K562 (cell line): ENCODE measurements around the gene LAMA3. TPM values are rescaled to one million over a fixed set of nuclear protein-coding genes. Genes with fewer than 3 reads are reported as not detected.

ENCODE experiments used
- ATAC-seq: fragments of 200-7000 bp; cut with Tn5 transposase; 3 replicates; pipeline ENCODE4 v1.9.1; 2020; ENCODE audit warnings: moderate library complexity
- BruUV-seq: library from RNA; stranded (reverse); fragments of 400-500 nt; replicated peaks from 2 replicates; lab custom pipeline; 2021; lab: Mats Ljungman, UMichigan
- CTCF ChIA-PET: fragments of 300-600 bp; formaldehyde crosslinking; extraction: SDS; loops from one replicate; lab custom pipeline; 2021; ENCODE audit warnings: low intra/inter-chr PET ratio; lab: Yijun Ruan, JAX
- POLR2A ChIA-PET: fragments of 300-600, 350-650 bp; sonication (Branson Sonifier 250); formaldehyde crosslinking; extraction: SDS; loops from one replicate; lab custom pipeline; 2021; ENCODE audit warnings: antibody characterized with exemption, inconsistent platforms; lab: Yijun Ruan, JAX
- DNase-seq, 4 experiments: peaks; one replicate each; pipeline versions ENCODE4 v3.0.0 to v3.0.0-alpha.2; 2011 to 2018; ENCODE audit warnings: low spot score in 3 of 4, mixed read lengths in 3 of 4; ENCODE audit errors: extremely low read depth in 1 of 4
- FAIRE-seq: peaks from 2 replicates; lab custom pipeline; 2011; peaks lifted over from hg19 to GRCh38; lab: Jason Lieb, UNC
- H2AFZ ChIP-seq: 2 replicates; pipeline ENCODE4 v1.6.0; 2011; ENCODE audit warnings: low read depth, low read length, control low read depth, inconsistent platforms
- H3K27ac ChIP-seq: fragments of 200-600 bp; 3 replicates; pipeline ENCODE4 v1.8.0; 2011; ENCODE audit warnings: low read depth, mild to moderate bottlenecking, control low read depth, inconsistent platforms, low read length, moderate library complexity, mixed read lengths; ENCODE audit errors: extremely low read depth
- H3K27me3 ChIP-seq, 2 experiments: fragments of 300-600 bp in 1 of 2; 2 replicates in 1 of 2; 3 replicates in 1 of 2; pipeline versions ENCODE4 v1.6.0 to v1.8.0; 2011; ENCODE audit warnings: inconsistent platforms in 2 of 2, low read length in 2 of 2, mild to moderate bottlenecking in 1 of 2, mixed read lengths in 1 of 2, moderate library complexity in 1 of 2; ENCODE audit not compliant: control insufficient read depth in 2 of 2, insufficient read depth in 2 of 2
- H3K36me3 ChIP-seq: fragments of 300-600 bp; 3 replicates; pipeline ENCODE4 v1.8.0; 2011; ENCODE audit warnings: mild to moderate bottlenecking, low read length, inconsistent platforms; ENCODE audit not compliant: control insufficient read depth, insufficient read depth
- H3K4me1 ChIP-seq, 2 experiments: fragments of 200-600 bp in 1 of 2; replicated peaks in 1 of 2; 2 replicates in 1 of 2; 3 replicates in 1 of 2; pipeline versions ENCODE4 v1.5.1 to v1.8.0; 2011; ENCODE audit warnings: inconsistent platforms in 2 of 2, low read length in 2 of 2, mild to moderate bottlenecking in 1 of 2, mixed read lengths in 1 of 2, moderate library complexity in 1 of 2; ENCODE audit not compliant: control insufficient read depth in 2 of 2, insufficient read depth in 2 of 2
- H3K4me2 ChIP-seq: 2 replicates; pipeline ENCODE4 v1.6.1; 2011; ENCODE audit warnings: low read length, control low read depth, inconsistent platforms, mixed read lengths; ENCODE audit not compliant: insufficient read depth
- H3K4me3 ChIP-seq: fragments of 200-600 bp; sonication (generic), shearing (Covaris generic); 2 replicates; pipeline ENCODE4 v1.5.1; 2016; ENCODE audit warnings: control low read depth, inconsistent platforms
- H3K79me2 ChIP-seq: fragments of 200-600 bp; 3 replicates; pipeline ENCODE4 v1.8.0; 2011; ENCODE audit warnings: low read length, inconsistent platforms; ENCODE audit not compliant: control insufficient read depth, insufficient read depth
- H3K9ac ChIP-seq, 2 experiments: 2 replicates each; pipeline versions ENCODE4 v1.6.0 to v1.6.1; 2011; ENCODE audit warnings: low read depth in 2 of 2, low read length in 2 of 2, control low read depth in 1 of 2, inconsistent platforms in 1 of 2, mild to moderate bottlenecking in 1 of 2, mixed read lengths in 1 of 2; ENCODE audit not compliant: insufficient read depth in 1 of 2
- H3K9me1 ChIP-seq: one replicate; pipeline ENCODE4 v1.6.0; 2011; ENCODE audit warnings: inconsistent platforms, mild to moderate bottlenecking, low read length, moderate library complexity; ENCODE audit not compliant: control insufficient read depth, insufficient read depth
- H3K9me3 ChIP-seq: replicated peaks from 2 replicates; pipeline ENCODE4 v1.5.1; 2011; ENCODE audit warnings: low read depth, low read length, inconsistent platforms; ENCODE audit not compliant: control insufficient read depth, insufficient read depth
- H4K20me1 ChIP-seq: replicated peaks from 2 replicates; pipeline ENCODE4 v1.6.1; 2011; ENCODE audit warnings: low read length, inconsistent platforms, mixed read lengths; ENCODE audit not compliant: control insufficient read depth, insufficient read depth
- CGGBP1 ChIP-seq: fragments of 250-450 bp; sonication (Bioruptor Pico); IDR thresholded peaks from 2 replicates; pipeline ENCODE4 v1.9.0; 2021; ENCODE audit warnings: mild to moderate bottlenecking
- CTCFL ChIP-seq: IDR thresholded peaks from 2 replicates; pipeline ENCODE4 v1.6.1; 2011; ENCODE audit warnings: borderline replicate concordance, low read depth, mild to moderate bottlenecking, moderate library complexity, low read length; ENCODE audit not compliant: insufficient read depth, poor library complexity, severe bottlenecking
- E2F5 ChIP-seq: sonication (generic); formaldehyde crosslinking; IDR thresholded peaks from 2 replicates; pipeline ENCODE4 v1.8.0; 2022; ENCODE audit warnings: mild to moderate bottlenecking, missing genetic modification reagents
- MEIS2 ChIP-seq: fragments of 450-650 bp; IDR thresholded peaks from 2 replicates; pipeline ENCODE4 v1.6.1; 2014; ENCODE audit warnings: mild to moderate bottlenecking; ENCODE audit not compliant: partially characterized antibody
- NFE2 ChIP-seq: IDR thresholded peaks from 2 replicates; pipeline ENCODE4 v1.6.1; 2014; ENCODE audit warnings: antibody characterized with exemption, low read depth
- POLR2G ChIP-seq: fragments of 200-400 bp; formaldehyde crosslinking; IDR thresholded peaks from 2 replicates; pipeline ENCODE4 v1.6.1; 2017; ENCODE audit warnings: low read depth, mild to moderate bottlenecking, antibody characterized with exemption, low read length, moderate library complexity
- THRAP3 ChIP-seq: fragments of 450-650 bp; IDR thresholded peaks from 2 replicates; pipeline ENCODE4 v1.6.1; 2016; ENCODE audit warnings: mild to moderate bottlenecking, inconsistent platforms, borderline replicate concordance
- ZBTB11 ChIP-seq, 3 experiments: fragments of 200-800 bp in 1 of 3; fragments of 250-450 bp in 1 of 3; fragments of 450-650 bp in 1 of 3; sonication (Bioruptor Pico) in 1 of 3; sonication (Bioruptor generic) in 1 of 3; formaldehyde crosslinking in 1 of 3; IDR thresholded peaks; 2 replicates each; pipeline versions ENCODE4 v1.6.1 to v1.8.0; 2016 to 2022; ENCODE audit warnings: mild to moderate bottlenecking in 2 of 3, missing genetic modification characterization in 2 of 3, missing compliant biosample characterization in 1 of 3, moderate library complexity in 1 of 3
- WGBS: fragments of 100-300 bp; shearing (Covaris generic); methylation state at CpG from one replicate; pipeline ENCODE4 v1.1.6; 2016; ENCODE audit warnings: low coverage, mixed read lengths; ENCODE audit not compliant: insufficient coverage; ENCODE audit errors: missing lambda C conversion rate; 5-methylcytosine and 5-hydroxymethylcytosine counted together
- in situ Hi-C: fragments of 300-500 bp; cut with MboI; formaldehyde crosslinking; loops from 4 replicates; pipeline ENCODE4 v1.15.0; 2018; ENCODE audit warnings: inconsistent platforms, mixed read lengths
- intact Hi-C: fragments of 100-400 bp; cut with micrococcal nuclease; formaldehyde crosslinking; loops from 2 replicates; pipeline ENCODE4 v1.14.2; 2022
- polyA plus RNA-seq, 8 experiments: library from polyadenylated mRNA; depleted of rRNA in 4 of 8; stranded (reverse) in 5 of 8; unstranded in 3 of 8; fragments of >200 nt; fragmentation: Nextera tagmentation in 2 of 8; fragmentation: Illumina TruSeq in 1 of 8; extraction: Ambion mirVana in 2 of 8; extraction: Trizol in 1 of 8; gene quantifications; 2 replicates each; pipeline versions ENCODE4 v1.2.1 to v1.2.3, GENCODE V29; 2011 to 2014; ENCODE audit warnings: inconsistent platforms in 1 of 8, missing spikeins in 1 of 8
- total RNA-seq, 7 experiments: library from RNA; depleted of rRNA in 6 of 7; stranded (reverse); fragments of >200 nt in 6 of 7; fragmentation: Illumina TruSeq in 2 of 7; extraction: Trizol in 2 of 7; gene quantifications; 2 replicates each; pipeline versions ENCODE4 v1.2.1 to v1.2.3, GENCODE V29; 2011 to 2021; ENCODE audit warnings: low replicate concordance in 1 of 7

Gene LAMA3
- total and polyA plus RNA-seq, 9 of the 15 experiments (the other 6 are each of a cell fraction or from before 2014, with no cell fraction given) = 0.07 TPM; not detected in 8

GRCh38 chr18:23746851-23747250 lies 57.6 kb downstream of the LAMA3 start:
- no peak for FAIRE-seq
- Histone ChIP-seq H3K79me2 (no peaks in the 10 kb centered on the region), H3K4me2 (no peak overlapping the region), H3K9me1 (no peaks in the 10 kb centered on the region), H3K27me3 (no peaks in the 10 kb centered on the region), H3K4me3 (no peak overlapping the region), H3K9me3 (no peaks in the 10 kb centered on the region), H3K4me1 (no peaks in the 10 kb centered on the region), H2AFZ (no peak overlapping the region), H3K36me3 (no peaks in the 10 kb centered on the region), H4K20me1 (no peaks in the 10 kb centered on the region), H3K9ac (no peak overlapping the region), H3K27ac (no peak overlapping the region)
- DNase-seq = no peak
- intact Hi-C loops (no loop called here), in situ Hi-C loops (no loop called here)
- TF ChIP-seq CGGBP1 (CRISPR knock-in tag) (no peak), NFE2 (no peak), POLR2G (no peak)
- no peak for ATAC-seq
- CTCF ChIA-PET = no interaction called here
- POLR2A ChIA-PET = no interaction called here
- WGBS = 0% methylated on average over 4 of the region's 4 CpGs
- no TSS peak for BruUV-seq

- Histone ChIP-seq H3K79me2 (no peaks in the 10 kb centered on the region), H3K27ac (no peak overlapping the region), H2AFZ (no peak overlapping the region), H3K9ac (no peak overlapping the region), H3K9me1 (no peaks in the 10 kb centered on the region), H3K9me3 (no peaks in the 10 kb centered on the region), H3K4me3 (no peak overlapping the region), H3K27me3 (peaks cover 0 to 4% of the 10 kb centered on the region in 2 experiments; a peak in 1 of 5 replicates), H3K36me3 (no peaks in the 10 kb centered on the region), H3K4me2 (no peak overlapping the region), H3K4me1 (peaks cover 0 to 4% of the 10 kb centered on the region in 2 experiments; a peak in 2 of 5 replicates), H4K20me1 (no peaks in the 10 kb centered on the region)
- BruUV-seq = no TSS peak
- ChIA-PET POLR2A (no interaction called here), CTCF (no interaction called here)
- no peak for FAIRE-seq
- WGBS = 0% methylated on average over 2 of the region's 2 CpGs
- no peak for DNase-seq
- in situ Hi-C loops = no loop called here
- no peak for ATAC-seq
- intact Hi-C loops = no loop called here
- TF ChIP-seq CTCFL (no peak), ZBTB11 (CRISPR knock-in tag; IDR thresholded peaks at IDR 0.05) (no peak), MEIS2 (no peak), E2F5 (no peak), THRAP3 (no peak)
Observed at GRCh38 chr18:23752363-23752762, 63.1 kb downstream of the LAMA3 start.
